Chondrocyte (in vitro differentiated cells): Measurements from ENCODE around the gene RALGAPB. TPM values are rescaled to one million over a fixed set of nuclear protein-coding genes. Genes with fewer than 3 reads are reported as not detected.

ENCODE experiments used
- DNase-seq: peaks from one replicate; pipeline ENCODE4 v3.0.0; 2021; ENCODE audit warnings: mixed read lengths, low spot score
- H3K27ac Mint-ChIP-seq: one replicate; pipeline ENCODE4 v1.8.0; 2021; ENCODE audit warnings: mild to moderate bottlenecking, moderate library complexity, mixed read lengths; ENCODE audit not compliant: unreplicated experiment
- H3K27me3 Mint-ChIP-seq: 2 replicates; pipeline ENCODE4 v1.8.0; 2021; ENCODE audit warnings: low read depth, mixed read lengths
- H3K36me3 Mint-ChIP-seq: 2 replicates; pipeline ENCODE4 v1.8.0; 2021; ENCODE audit warnings: low read depth, mixed read lengths
- H3K4me1 Mint-ChIP-seq: 2 replicates; pipeline ENCODE4 v1.8.0; 2021; ENCODE audit warnings: low read depth, mild to moderate bottlenecking, mixed read lengths
- H3K4me3 Mint-ChIP-seq: one replicate; pipeline ENCODE4 v1.8.0; 2021; ENCODE audit warnings: mild to moderate bottlenecking, moderate library complexity, mixed read lengths; ENCODE audit not compliant: unreplicated experiment
- H3K9me3 Mint-ChIP-seq: 2 replicates; pipeline ENCODE4 v1.8.0; 2021; ENCODE audit warnings: low read depth, mixed read lengths
- total RNA-seq: library from RNA; stranded (reverse); gene quantifications from 3 replicates; pipeline ENCODE4 v1.2.1, GENCODE V29; 2021
- TF ChIP-seq, protein P1 (sequence below): fragments of 200-600 bp; sonication (generic); IDR thresholded peaks from 2 replicates; pipeline ENCODE4 v1.5.0; 2021; ENCODE audit warnings: antibody characterized with exemption, mild to moderate bottlenecking, moderate library complexity

The RALGAPB gene
- total RNA-seq, 1 donor from 2014 or later, result 32.6 TPM

DNA sequence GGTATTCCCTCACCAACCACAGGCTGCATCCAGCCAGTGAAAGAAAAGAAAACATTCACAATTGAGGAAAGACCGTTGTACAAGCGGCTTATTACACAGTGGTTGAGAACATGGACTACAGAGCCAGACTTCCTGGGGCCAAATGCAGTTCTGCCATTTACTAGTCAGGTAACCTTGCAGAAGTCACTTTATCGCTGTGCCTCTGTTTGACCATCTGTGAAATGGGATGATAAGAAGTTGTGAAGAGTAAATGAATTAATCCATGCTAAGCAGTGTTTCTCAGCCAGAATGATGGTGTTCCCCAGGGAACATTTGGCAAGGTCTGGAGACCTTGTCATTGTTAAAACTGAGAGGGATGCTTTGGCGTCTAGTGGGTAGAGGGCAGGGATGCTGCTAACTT lies 143.8 kb downstream of the RALGAPB start:
- no peak overlapping the region for H3K4me3 Mint-ChIP-seq
- H3K36me3 Mint-ChIP-seq, result no peaks in the 10 kb centered on the region
- no peaks in the 10 kb centered on the region for H3K4me1 Mint-ChIP-seq
- no peak for DNase-seq
- TF ChIP-seq, protein P1, sequence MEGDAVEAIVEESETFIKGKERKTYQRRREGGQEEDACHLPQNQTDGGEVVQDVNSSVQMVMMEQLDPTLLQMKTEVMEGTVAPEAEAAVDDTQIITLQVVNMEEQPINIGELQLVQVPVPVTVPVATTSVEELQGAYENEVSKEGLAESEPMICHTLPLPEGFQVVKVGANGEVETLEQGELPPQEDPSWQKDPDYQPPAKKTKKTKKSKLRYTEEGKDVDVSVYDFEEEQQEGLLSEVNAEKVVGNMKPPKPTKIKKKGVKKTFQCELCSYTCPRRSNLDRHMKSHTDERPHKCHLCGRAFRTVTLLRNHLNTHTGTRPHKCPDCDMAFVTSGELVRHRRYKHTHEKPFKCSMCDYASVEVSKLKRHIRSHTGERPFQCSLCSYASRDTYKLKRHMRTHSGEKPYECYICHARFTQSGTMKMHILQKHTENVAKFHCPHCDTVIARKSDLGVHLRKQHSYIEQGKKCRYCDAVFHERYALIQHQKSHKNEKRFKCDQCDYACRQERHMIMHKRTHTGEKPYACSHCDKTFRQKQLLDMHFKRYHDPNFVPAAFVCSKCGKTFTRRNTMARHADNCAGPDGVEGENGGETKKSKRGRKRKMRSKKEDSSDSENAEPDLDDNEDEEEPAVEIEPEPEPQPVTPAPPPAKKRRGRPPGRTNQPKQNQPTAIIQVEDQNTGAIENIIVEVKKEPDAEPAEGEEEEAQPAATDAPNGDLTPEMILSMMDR, result no peak
- H3K27me3 Mint-ChIP-seq, result peaks cover 48% of the 10 kb centered on the region
- no peaks in the 10 kb centered on the region for H3K9me3 Mint-ChIP-seq
- no peak overlapping the region for H3K27ac Mint-ChIP-seq

DNA sequence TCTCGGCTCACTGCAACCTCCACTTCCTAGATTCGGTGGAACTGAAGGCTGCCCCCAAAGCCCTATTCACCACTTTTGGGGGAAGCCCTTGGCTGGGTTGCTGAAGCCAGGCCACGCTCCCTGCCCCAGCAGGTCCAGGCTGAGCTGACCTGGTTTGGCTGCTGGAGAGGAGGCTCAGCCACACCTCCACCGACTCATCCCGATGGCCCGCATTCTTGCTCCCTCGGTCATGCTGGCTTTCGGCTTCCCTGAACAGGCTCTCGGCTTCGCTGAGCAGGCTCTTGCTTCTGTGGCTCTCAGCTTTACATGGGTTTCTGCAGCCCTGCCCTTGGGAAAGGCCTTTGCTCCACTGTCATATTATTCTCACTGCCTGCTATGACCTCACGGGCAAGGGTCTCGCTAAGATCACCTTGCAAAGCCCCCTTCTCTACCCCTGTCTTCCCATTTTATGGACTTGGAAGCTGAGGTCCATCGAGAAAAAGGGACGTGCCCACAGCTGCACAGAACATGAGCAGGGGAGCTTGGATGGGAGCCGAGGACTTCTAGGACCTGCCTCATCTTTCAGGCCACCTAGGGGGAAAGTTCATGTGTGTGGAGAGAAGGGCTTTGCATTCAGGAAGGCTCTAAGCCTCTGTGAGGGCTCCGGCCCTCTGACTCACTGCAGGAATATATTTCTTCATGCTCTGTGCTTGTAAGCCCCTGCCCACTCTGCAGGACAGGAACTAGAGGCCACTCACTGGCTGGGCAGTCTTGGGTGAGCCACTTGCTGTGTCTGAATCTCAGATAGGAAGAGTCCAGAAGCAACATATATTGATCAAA lies 144.6 kb downstream of the RALGAPB start:
- Mint-ChIP-seq H3K4me1 (no peaks in the 10 kb centered on the region), H3K9me3 (no peaks in the 10 kb centered on the region), H3K36me3 (no peaks in the 10 kb centered on the region), H3K4me3 (no peak overlapping the region), H3K27me3 (peaks cover 48% of the 10 kb centered on the region), H3K27ac (no peak overlapping the region)
- TF ChIP-seq, protein P1, result no peak
- no peak for DNase-seq

DNA sequence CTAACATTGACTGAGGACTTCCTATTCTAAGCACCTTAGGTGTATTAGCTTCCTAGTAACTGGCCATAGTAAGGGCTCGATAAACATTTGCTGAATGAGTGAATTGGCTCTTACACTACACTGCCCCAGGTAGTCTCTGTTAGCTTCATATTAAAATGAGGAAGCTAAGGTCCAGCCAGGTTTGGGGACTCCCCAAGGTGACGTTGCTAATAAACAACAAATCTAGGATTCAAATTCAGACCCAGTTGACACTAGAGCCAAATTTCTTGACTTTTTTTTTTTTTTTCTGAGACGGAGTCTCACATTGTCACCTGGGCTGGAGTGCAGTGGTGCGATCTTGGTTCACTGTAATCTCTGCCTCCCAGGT lies 145.2 kb downstream of the RALGAPB start:
- TF ChIP-seq, protein P1, result no peak
- Mint-ChIP-seq H3K9me3 (no peaks in the 10 kb centered on the region), H3K36me3 (no peaks in the 10 kb centered on the region), H3K4me1 (no peaks in the 10 kb centered on the region), H3K27me3 (peaks cover 48% of the 10 kb centered on the region), H3K4me3 (no peak overlapping the region), H3K27ac (no peak overlapping the region)
- no peak for DNase-seq

DNA sequence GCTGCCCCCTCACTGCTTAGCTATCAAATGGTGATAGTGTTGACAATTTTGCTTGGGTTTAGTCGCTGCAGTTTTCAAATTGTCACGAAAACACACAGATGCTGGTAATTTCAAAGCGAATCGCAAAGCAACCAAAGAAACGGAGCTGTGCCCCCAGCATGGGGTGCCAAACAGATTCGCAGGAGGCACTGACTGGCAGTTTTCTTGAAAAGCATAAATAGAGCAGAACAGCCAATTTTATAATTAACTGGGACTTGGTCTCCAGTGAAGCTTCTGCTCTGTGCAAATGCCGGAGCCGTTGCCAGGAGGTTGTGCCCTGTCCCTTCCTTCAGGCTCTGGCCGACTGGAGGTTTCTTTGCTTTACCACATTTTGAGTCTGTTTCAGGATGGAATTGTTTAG lies 147.8 kb downstream of the RALGAPB start:
- TF ChIP-seq, protein P1, result no peak
- H3K27me3 Mint-ChIP-seq, result peaks cover 36% of the 10 kb centered on the region
- no peaks in the 10 kb centered on the region for H3K9me3 Mint-ChIP-seq
- DNase-seq, result no peak
- H3K4me3 Mint-ChIP-seq, result no peak overlapping the region
- no peak overlapping the region for H3K27ac Mint-ChIP-seq
- no peaks in the 10 kb centered on the region for H3K4me1 Mint-ChIP-seq
- H3K36me3 Mint-ChIP-seq, result no peaks in the 10 kb centered on the region

DNA sequence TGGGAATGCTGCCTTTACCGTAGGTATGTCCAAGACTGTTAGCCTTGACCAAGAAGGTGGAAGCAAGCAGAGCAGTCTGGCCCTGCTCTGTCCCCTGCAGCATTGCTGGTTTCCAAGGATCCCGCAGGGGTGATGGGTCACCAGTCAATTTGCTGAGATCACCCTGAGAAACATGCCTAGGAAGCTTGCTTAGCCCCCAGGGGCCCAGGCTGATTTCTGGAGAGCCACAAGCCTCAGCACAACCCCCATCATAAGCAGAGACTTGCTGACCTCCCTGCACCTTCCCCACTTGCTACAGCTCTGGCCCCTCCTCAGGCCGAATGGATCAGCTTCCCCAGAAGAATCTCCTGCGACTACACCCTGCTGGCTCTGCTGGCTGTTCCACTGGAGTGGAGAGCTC lies 150.4 kb downstream of the RALGAPB start:
- Mint-ChIP-seq H3K4me3 (no peak overlapping the region), H3K36me3 (no peaks in the 10 kb centered on the region), H3K9me3 (no peaks in the 10 kb centered on the region), H3K4me1 (no peaks in the 10 kb centered on the region), H3K27ac (no peak overlapping the region), H3K27me3 (peaks cover 24% of the 10 kb centered on the region)
- TF ChIP-seq, protein P1, result no peak
- DNase-seq, result no peak
